H9 (cell line): ENCODE data around the gene CPNE2. TPM values are rescaled to one million over a fixed set of nuclear protein-coding genes. Genes with fewer than 3 reads are reported as not detected.

Source experiments
- DNase-seq: peaks from one replicate; pipeline ENCODE4 v3.0.0-alpha.2; 2017
- H2AFZ ChIP-seq: one replicate; pipeline ENCODE4 v1.6.1; 2013; ENCODE audit warnings: mild to moderate bottlenecking, low read length, control low read depth, moderate library complexity
- H2AK5ac ChIP-seq: 2 replicates; pipeline ENCODE4 v1.6.1; 2013; ENCODE audit warnings: low read length, control low read depth, mixed read lengths; ENCODE audit not compliant: insufficient read length
- H2BK120ac ChIP-seq: one replicate; pipeline ENCODE4 v1.6.1; 2013; ENCODE audit warnings: low read depth, mild to moderate bottlenecking, low read length, control low read depth, inconsistent platforms; ENCODE audit not compliant: poor library complexity, severe bottlenecking
- H2BK12ac ChIP-seq: 2 replicates; pipeline ENCODE4 v1.6.1; 2013; ENCODE audit warnings: low read length, control low read depth, mixed read lengths, low read depth; ENCODE audit not compliant: insufficient read length
- H2BK15ac ChIP-seq: 2 replicates; pipeline ENCODE4 v1.6.1; 2013; ENCODE audit warnings: low read depth, low read length, control low read depth
- H2BK20ac ChIP-seq: one replicate; pipeline ENCODE4 v1.6.1; 2013; ENCODE audit warnings: low read depth, mild to moderate bottlenecking, low read length, control low read depth, inconsistent platforms; ENCODE audit not compliant: poor library complexity, severe bottlenecking
- H2BK5ac ChIP-seq: 2 replicates; pipeline ENCODE4 v1.6.1; 2013; ENCODE audit warnings: low read length, control low read depth, mixed read lengths; ENCODE audit not compliant: insufficient read length
- H3K14ac ChIP-seq: 2 replicates; pipeline ENCODE4 v1.6.1; 2013; ENCODE audit warnings: low read length, control low read depth; ENCODE audit not compliant: insufficient read depth
- H3K18ac ChIP-seq: 2 replicates; pipeline ENCODE4 v1.6.1; 2013; ENCODE audit warnings: low read depth, mild to moderate bottlenecking, mixed read lengths, low read length, control low read depth; ENCODE audit not compliant: insufficient read length
- H3K23ac ChIP-seq: 2 replicates; pipeline ENCODE4 v1.6.1; 2013; ENCODE audit warnings: low read length, control low read depth, mixed read lengths, low read depth; ENCODE audit not compliant: insufficient read length
- H3K23me2 ChIP-seq: 2 replicates; pipeline ENCODE4 v1.6.1; 2013; ENCODE audit warnings: low read depth, mild to moderate bottlenecking, mixed read lengths, low read length, control low read depth; ENCODE audit not compliant: insufficient read length, poor library complexity, severe bottlenecking
- H3K27ac ChIP-seq: 2 replicates; pipeline ENCODE4 v1.5.1; 2013; ENCODE audit warnings: low read length, control low read depth, mixed read lengths, low read depth; ENCODE audit not compliant: insufficient read length
- H3K27me3 ChIP-seq: 2 replicates; pipeline ENCODE4 v1.6.1; 2013; ENCODE audit warnings: low read length, control low read depth, inconsistent platforms; ENCODE audit not compliant: insufficient read depth
- H3K4ac ChIP-seq: 2 replicates; pipeline ENCODE4 v1.6.1; 2013; ENCODE audit warnings: low read depth, mild to moderate bottlenecking, control low read depth, inconsistent platforms, low read length, moderate library complexity
- H3K4me1 ChIP-seq: 2 replicates; pipeline ENCODE4 v1.6.1; 2013; ENCODE audit warnings: low read length, control low read depth, inconsistent platforms; ENCODE audit not compliant: insufficient read depth
- H3K4me2 ChIP-seq: 2 replicates; pipeline ENCODE4 v1.6.1; 2013; ENCODE audit warnings: low read length, control low read depth, mixed read lengths; ENCODE audit not compliant: insufficient read length, insufficient read depth
- H3K56ac ChIP-seq: 2 replicates; pipeline ENCODE4 v1.6.1; 2013; ENCODE audit warnings: low read depth, mild to moderate bottlenecking, mixed read lengths, low read length, control low read depth; ENCODE audit not compliant: insufficient read length
- H3K79me1 ChIP-seq: 2 replicates; pipeline ENCODE4 v1.6.1; 2013; ENCODE audit warnings: low read depth, mild to moderate bottlenecking, moderate library complexity, low read length, control low read depth, inconsistent platforms; ENCODE audit not compliant: insufficient read depth, poor library complexity, severe bottlenecking
- H3K79me2 ChIP-seq: 2 replicates; pipeline ENCODE4 v1.6.1; 2013; ENCODE audit warnings: low read length, control low read depth, inconsistent platforms; ENCODE audit not compliant: insufficient read depth
- H3K9ac ChIP-seq: 2 replicates; pipeline ENCODE4 v1.6.1; 2013; ENCODE audit warnings: low read length, control low read depth, mixed read lengths; ENCODE audit not compliant: insufficient read length; ENCODE audit errors: extremely low read depth
- H3K9me3 ChIP-seq: one replicate; pipeline ENCODE4 v1.6.1; 2013; ENCODE audit warnings: low read depth, low read length, inconsistent platforms; ENCODE audit not compliant: control insufficient read depth
- H3T11ph ChIP-seq: one replicate; pipeline ENCODE4 v1.6.1; 2013; ENCODE audit warnings: mild to moderate bottlenecking, low read length, control low read depth, inconsistent platforms
- H4K20me1 ChIP-seq: one replicate; pipeline ENCODE4 v1.6.1; 2013; ENCODE audit not compliant: control insufficient read depth, insufficient read length, insufficient read depth
- H4K5ac ChIP-seq: 2 replicates; pipeline ENCODE4 v1.6.1; 2013; ENCODE audit warnings: low read depth, mild to moderate bottlenecking, mixed read lengths, low read length, control low read depth; ENCODE audit not compliant: insufficient read length
- H4K8ac ChIP-seq: replicated peaks from 2 replicates; pipeline ENCODE4 v1.6.1; 2013; ENCODE audit warnings: low read length, control low read depth, mixed read lengths, low read depth; ENCODE audit not compliant: insufficient read length
- H4K91ac ChIP-seq: 2 replicates; pipeline ENCODE4 v1.6.1; 2013; ENCODE audit warnings: low read depth, mild to moderate bottlenecking, moderate library complexity, mixed read lengths, low read length, control low read depth; ENCODE audit not compliant: insufficient read length
- H3K27ac Mint-ChIP-seq, 3 experiments: 2 replicates in 2 of 3; 3 replicates in 1 of 3; pipeline ENCODE4 v1.8.0; 2020 to 2021; ENCODE audit warnings: mixed read lengths in 3 of 3, mild to moderate bottlenecking in 1 of 3, moderate library complexity in 1 of 3
- H3K27me3 Mint-ChIP-seq: 2 replicates; pipeline ENCODE4 v1.8.0; 2021; ENCODE audit warnings: low read depth, mild to moderate bottlenecking, moderate library complexity, mixed read lengths
- H3K36me3 Mint-ChIP-seq, 3 experiments: 2 replicates in 2 of 3; 3 replicates in 1 of 3; pipeline ENCODE4 v1.8.0; 2020 to 2021; ENCODE audit warnings: low read depth in 3 of 3, mixed read lengths in 3 of 3; ENCODE audit not compliant: insufficient read depth in 1 of 3
- H3K4me1 Mint-ChIP-seq, 2 experiments: 2 replicates each; pipeline ENCODE4 v1.8.0; 2020; ENCODE audit warnings: mixed read lengths in 2 of 2
- H3K4me3 Mint-ChIP-seq, 2 experiments: 2 replicates in 1 of 2; 3 replicates in 1 of 2; pipeline ENCODE4 v1.8.0; 2020 to 2021; ENCODE audit warnings: mild to moderate bottlenecking in 2 of 2, mixed read lengths in 2 of 2, moderate library complexity in 1 of 2
- H3K9me3 Mint-ChIP-seq, 2 experiments: 2 replicates in 1 of 2; 3 replicates in 1 of 2; pipeline ENCODE4 v1.8.0; 2020; ENCODE audit warnings: mild to moderate bottlenecking in 2 of 2, mixed read lengths in 2 of 2, moderate library complexity in 1 of 2
- whole genome bisulfite sequencing: extraction: QIAGEN DNeasy Blood & Tissue Kit; methylation state at CpG from one replicate; pipeline ENCODE4 v1.1.7; 2013; ENCODE audit warnings: missing lambda C conversion rate, low lambda C conversion rate, mixed read lengths; ENCODE audit not compliant: insufficient read length; ENCODE audit errors: extremely low coverage; 5-methylcytosine and 5-hydroxymethylcytosine counted together
- total RNA-seq: library from RNA; stranded (reverse); gene quantifications from 2 replicates; pipeline ENCODE4 v1.2.1, GENCODE V29; 2021
- TF ChIP-seq, protein P1 (sequence below): fragments of 200-600 bp; sonication (generic); conservative IDR thresholded peaks from 3 replicates; pipeline ENCODE4 v1.8.0; 2021; ENCODE audit warnings: antibody characterized with exemption, mild to moderate bottlenecking

The CPNE2 gene
- total RNA-seq, 1 experiment from 2014 or later: 8.0 TPM

GRCh38 chr16:57126411-57126810 is 34.0 kb downstream of the CPNE2 start:
- TF ChIP-seq, protein P1, sequence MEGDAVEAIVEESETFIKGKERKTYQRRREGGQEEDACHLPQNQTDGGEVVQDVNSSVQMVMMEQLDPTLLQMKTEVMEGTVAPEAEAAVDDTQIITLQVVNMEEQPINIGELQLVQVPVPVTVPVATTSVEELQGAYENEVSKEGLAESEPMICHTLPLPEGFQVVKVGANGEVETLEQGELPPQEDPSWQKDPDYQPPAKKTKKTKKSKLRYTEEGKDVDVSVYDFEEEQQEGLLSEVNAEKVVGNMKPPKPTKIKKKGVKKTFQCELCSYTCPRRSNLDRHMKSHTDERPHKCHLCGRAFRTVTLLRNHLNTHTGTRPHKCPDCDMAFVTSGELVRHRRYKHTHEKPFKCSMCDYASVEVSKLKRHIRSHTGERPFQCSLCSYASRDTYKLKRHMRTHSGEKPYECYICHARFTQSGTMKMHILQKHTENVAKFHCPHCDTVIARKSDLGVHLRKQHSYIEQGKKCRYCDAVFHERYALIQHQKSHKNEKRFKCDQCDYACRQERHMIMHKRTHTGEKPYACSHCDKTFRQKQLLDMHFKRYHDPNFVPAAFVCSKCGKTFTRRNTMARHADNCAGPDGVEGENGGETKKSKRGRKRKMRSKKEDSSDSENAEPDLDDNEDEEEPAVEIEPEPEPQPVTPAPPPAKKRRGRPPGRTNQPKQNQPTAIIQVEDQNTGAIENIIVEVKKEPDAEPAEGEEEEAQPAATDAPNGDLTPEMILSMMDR: no peak
- Histone ChIP-seq H3K9me3 (no peaks in the 10 kb centered on the region), H3K27me3 (no peaks in the 10 kb centered on the region), H3K23me2 (no peaks in the 10 kb centered on the region), H2BK5ac (no peak overlapping the region), H4K20me1 (no peaks in the 10 kb centered on the region), H3T11ph (no peak overlapping the region), H2AK5ac (no peak overlapping the region), H2BK120ac (no peak overlapping the region), H4K8ac (no peak overlapping the region), H3K27ac (no peak overlapping the region), H3K23ac (no peak overlapping the region), H3K56ac (no peak overlapping the region), H3K18ac (no peak overlapping the region), H2BK20ac (no peak overlapping the region), H3K4me2 (no peak overlapping the region), H3K4ac (no peak overlapping the region), H2AFZ (no peak overlapping the region), H3K4me1 (no peaks in the 10 kb centered on the region), H3K79me2 (no peaks in the 10 kb centered on the region), H4K91ac (no peak overlapping the region), H3K79me1 (no peaks in the 10 kb centered on the region), H2BK12ac (no peak overlapping the region), H4K5ac (no peak overlapping the region), H2BK15ac (no peak overlapping the region), H3K14ac (no peak overlapping the region; the same call in 1 of the 2 replicates), H3K9ac (no peak overlapping the region)
- H3K4me3 Mint-ChIP-seq: no peak overlapping the region
- H3K9me3 Mint-ChIP-seq: no peaks in the 10 kb centered on the region
- no peak overlapping the region for H3K27ac Mint-ChIP-seq
- H3K36me3 Mint-ChIP-seq: peaks cover 0 to 2% (median 0%) of the 10 kb centered on the region in 3 experiments; a peak in 1 of 7 replicates
- no CpG with 5 or more reads among the region's 4 CpGs for WGBS
- H3K4me1 Mint-ChIP-seq: peaks cover 7% of the 10 kb centered on the region in 2 experiments
- H3K27me3 Mint-ChIP-seq: no peaks in the 10 kb centered on the region
- no peak for DNase-seq
